H9 (cell line): ENCODE data around the gene PLPPR5. TPM values are rescaled to one million over a fixed set of nuclear protein-coding genes. Genes with fewer than 3 reads are reported as not detected.

Source experiments
- DNase-seq: peaks from one replicate; pipeline ENCODE4 v3.0.0-alpha.2; 2017
- H2AFZ ChIP-seq: one replicate; pipeline ENCODE4 v1.6.1; 2013; ENCODE audit warnings: mild to moderate bottlenecking, low read length, control low read depth, moderate library complexity
- H2AK5ac ChIP-seq: 2 replicates; pipeline ENCODE4 v1.6.1; 2013; ENCODE audit warnings: low read length, control low read depth, mixed read lengths; ENCODE audit not compliant: insufficient read length
- H2BK120ac ChIP-seq: one replicate; pipeline ENCODE4 v1.6.1; 2013; ENCODE audit warnings: low read depth, mild to moderate bottlenecking, low read length, control low read depth, inconsistent platforms; ENCODE audit not compliant: poor library complexity, severe bottlenecking
- H2BK12ac ChIP-seq: 2 replicates; pipeline ENCODE4 v1.6.1; 2013; ENCODE audit warnings: low read length, control low read depth, mixed read lengths, low read depth; ENCODE audit not compliant: insufficient read length
- H2BK15ac ChIP-seq: 2 replicates; pipeline ENCODE4 v1.6.1; 2013; ENCODE audit warnings: low read depth, low read length, control low read depth
- H2BK20ac ChIP-seq: one replicate; pipeline ENCODE4 v1.6.1; 2013; ENCODE audit warnings: low read depth, mild to moderate bottlenecking, low read length, control low read depth, inconsistent platforms; ENCODE audit not compliant: poor library complexity, severe bottlenecking
- H2BK5ac ChIP-seq: 2 replicates; pipeline ENCODE4 v1.6.1; 2013; ENCODE audit warnings: low read length, control low read depth, mixed read lengths; ENCODE audit not compliant: insufficient read length
- H3K14ac ChIP-seq: 2 replicates; pipeline ENCODE4 v1.6.1; 2013; ENCODE audit warnings: low read length, control low read depth; ENCODE audit not compliant: insufficient read depth
- H3K18ac ChIP-seq: 2 replicates; pipeline ENCODE4 v1.6.1; 2013; ENCODE audit warnings: low read depth, mild to moderate bottlenecking, mixed read lengths, low read length, control low read depth; ENCODE audit not compliant: insufficient read length
- H3K23ac ChIP-seq: 2 replicates; pipeline ENCODE4 v1.6.1; 2013; ENCODE audit warnings: low read length, control low read depth, mixed read lengths, low read depth; ENCODE audit not compliant: insufficient read length
- H3K23me2 ChIP-seq: 2 replicates; pipeline ENCODE4 v1.6.1; 2013; ENCODE audit warnings: low read depth, mild to moderate bottlenecking, mixed read lengths, low read length, control low read depth; ENCODE audit not compliant: insufficient read length, poor library complexity, severe bottlenecking
- H3K27ac ChIP-seq: 2 replicates; pipeline ENCODE4 v1.5.1; 2013; ENCODE audit warnings: low read length, control low read depth, mixed read lengths, low read depth; ENCODE audit not compliant: insufficient read length
- H3K27me3 ChIP-seq: 2 replicates; pipeline ENCODE4 v1.6.1; 2013; ENCODE audit warnings: low read length, control low read depth, inconsistent platforms; ENCODE audit not compliant: insufficient read depth
- H3K4ac ChIP-seq: 2 replicates; pipeline ENCODE4 v1.6.1; 2013; ENCODE audit warnings: low read depth, mild to moderate bottlenecking, control low read depth, inconsistent platforms, low read length, moderate library complexity
- H3K4me1 ChIP-seq: 2 replicates; pipeline ENCODE4 v1.6.1; 2013; ENCODE audit warnings: low read length, control low read depth, inconsistent platforms; ENCODE audit not compliant: insufficient read depth
- H3K4me2 ChIP-seq: 2 replicates; pipeline ENCODE4 v1.6.1; 2013; ENCODE audit warnings: low read length, control low read depth, mixed read lengths; ENCODE audit not compliant: insufficient read length, insufficient read depth
- H3K56ac ChIP-seq: 2 replicates; pipeline ENCODE4 v1.6.1; 2013; ENCODE audit warnings: low read depth, mild to moderate bottlenecking, mixed read lengths, low read length, control low read depth; ENCODE audit not compliant: insufficient read length
- H3K79me1 ChIP-seq: 2 replicates; pipeline ENCODE4 v1.6.1; 2013; ENCODE audit warnings: low read depth, mild to moderate bottlenecking, moderate library complexity, low read length, control low read depth, inconsistent platforms; ENCODE audit not compliant: insufficient read depth, poor library complexity, severe bottlenecking
- H3K79me2 ChIP-seq: 2 replicates; pipeline ENCODE4 v1.6.1; 2013; ENCODE audit warnings: low read length, control low read depth, inconsistent platforms; ENCODE audit not compliant: insufficient read depth
- H3K9ac ChIP-seq: 2 replicates; pipeline ENCODE4 v1.6.1; 2013; ENCODE audit warnings: low read length, control low read depth, mixed read lengths; ENCODE audit not compliant: insufficient read length; ENCODE audit errors: extremely low read depth
- H3K9me3 ChIP-seq: one replicate; pipeline ENCODE4 v1.6.1; 2013; ENCODE audit warnings: low read depth, low read length, inconsistent platforms; ENCODE audit not compliant: control insufficient read depth
- H3T11ph ChIP-seq: one replicate; pipeline ENCODE4 v1.6.1; 2013; ENCODE audit warnings: mild to moderate bottlenecking, low read length, control low read depth, inconsistent platforms
- H4K20me1 ChIP-seq: one replicate; pipeline ENCODE4 v1.6.1; 2013; ENCODE audit not compliant: control insufficient read depth, insufficient read length, insufficient read depth
- H4K5ac ChIP-seq: 2 replicates; pipeline ENCODE4 v1.6.1; 2013; ENCODE audit warnings: low read depth, mild to moderate bottlenecking, mixed read lengths, low read length, control low read depth; ENCODE audit not compliant: insufficient read length
- H4K8ac ChIP-seq: replicated peaks from 2 replicates; pipeline ENCODE4 v1.6.1; 2013; ENCODE audit warnings: low read length, control low read depth, mixed read lengths, low read depth; ENCODE audit not compliant: insufficient read length
- H4K91ac ChIP-seq: 2 replicates; pipeline ENCODE4 v1.6.1; 2013; ENCODE audit warnings: low read depth, mild to moderate bottlenecking, moderate library complexity, mixed read lengths, low read length, control low read depth; ENCODE audit not compliant: insufficient read length
- H3K27ac Mint-ChIP-seq, 3 experiments: 2 replicates in 2 of 3; 3 replicates in 1 of 3; pipeline ENCODE4 v1.8.0; 2020 to 2021; ENCODE audit warnings: mixed read lengths in 3 of 3, mild to moderate bottlenecking in 1 of 3, moderate library complexity in 1 of 3
- H3K27me3 Mint-ChIP-seq: 2 replicates; pipeline ENCODE4 v1.8.0; 2021; ENCODE audit warnings: low read depth, mild to moderate bottlenecking, moderate library complexity, mixed read lengths
- H3K36me3 Mint-ChIP-seq, 3 experiments: 2 replicates in 2 of 3; 3 replicates in 1 of 3; pipeline ENCODE4 v1.8.0; 2020 to 2021; ENCODE audit warnings: low read depth in 3 of 3, mixed read lengths in 3 of 3; ENCODE audit not compliant: insufficient read depth in 1 of 3
- H3K4me1 Mint-ChIP-seq, 2 experiments: 2 replicates each; pipeline ENCODE4 v1.8.0; 2020; ENCODE audit warnings: mixed read lengths in 2 of 2
- H3K4me3 Mint-ChIP-seq, 2 experiments: 2 replicates in 1 of 2; 3 replicates in 1 of 2; pipeline ENCODE4 v1.8.0; 2020 to 2021; ENCODE audit warnings: mild to moderate bottlenecking in 2 of 2, mixed read lengths in 2 of 2, moderate library complexity in 1 of 2
- H3K9me3 Mint-ChIP-seq, 2 experiments: 2 replicates in 1 of 2; 3 replicates in 1 of 2; pipeline ENCODE4 v1.8.0; 2020; ENCODE audit warnings: mild to moderate bottlenecking in 2 of 2, mixed read lengths in 2 of 2, moderate library complexity in 1 of 2
- CTCF ChIP-seq: fragments of 200-600 bp; sonication (generic); conservative IDR thresholded peaks from 3 replicates; pipeline ENCODE4 v1.8.0; 2021; ENCODE audit warnings: antibody characterized with exemption, mild to moderate bottlenecking
- WGBS: extraction: QIAGEN DNeasy Blood & Tissue Kit; methylation state at CpG from one replicate; pipeline ENCODE4 v1.1.7; 2013; ENCODE audit warnings: missing lambda C conversion rate, low lambda C conversion rate, mixed read lengths; ENCODE audit not compliant: insufficient read length; ENCODE audit errors: extremely low coverage; 5-methylcytosine and 5-hydroxymethylcytosine counted together
- total RNA-seq: library from RNA; stranded (reverse); gene quantifications from 2 replicates; pipeline ENCODE4 v1.2.1, GENCODE V29; 2021

PLPPR5 gene
- total RNA-seq, 1 experiment from 2014 or later = 1.4 TPM

GRCh38 chr1:98964198-98964597, 40.5 kb downstream of the PLPPR5 start:
- H2AFZ ChIP-seq = no peak overlapping the region
- no peak for TF ChIP-seq CTCF
- H3K79me2 ChIP-seq = no peaks in the 10 kb centered on the region
- H2AK5ac ChIP-seq = no peak overlapping the region
- no peak overlapping the region for H2BK15ac ChIP-seq
- H3K36me3 Mint-ChIP-seq = no peaks in the 10 kb centered on the region; a peak in 1 of 7 replicates
- H4K91ac ChIP-seq = no peak overlapping the region
- H2BK12ac ChIP-seq = no peak overlapping the region
- no peaks in the 10 kb centered on the region; the same call in 1 of the 2 replicates for H3K4me1 ChIP-seq
- H3K27ac Mint-ChIP-seq = no peak overlapping the region
- H3K56ac ChIP-seq = no peak overlapping the region
- H3K23me2 ChIP-seq = no peaks in the 10 kb centered on the region
- no peaks in the 10 kb centered on the region for H4K20me1 ChIP-seq
- H2BK20ac ChIP-seq = no peak overlapping the region
- no peak overlapping the region for H3T11ph ChIP-seq
- H2BK120ac ChIP-seq = no peak overlapping the region
- no peak overlapping the region for H3K23ac ChIP-seq
- no peak overlapping the region for H3K4me2 ChIP-seq
- H4K8ac ChIP-seq = no peak overlapping the region
- no peak overlapping the region for H4K5ac ChIP-seq
- H3K4ac ChIP-seq = no peak overlapping the region
- H2BK5ac ChIP-seq = no peak overlapping the region
- no peaks in the 10 kb centered on the region for H3K27me3 Mint-ChIP-seq
- no peak overlapping the region for H3K18ac ChIP-seq
- no CpG with 5 or more reads among the region's 4 CpGs for WGBS
- H3K9me3 ChIP-seq = no peaks in the 10 kb centered on the region
- no peaks in the 10 kb centered on the region for H3K27me3 ChIP-seq
- no peak overlapping the region for H3K9ac ChIP-seq
- no peak overlapping the region for H3K27ac ChIP-seq
- H3K4me3 Mint-ChIP-seq = no peak overlapping the region
- H3K79me1 ChIP-seq = no peaks in the 10 kb centered on the region
- peaks cover 29 to 36% of the 10 kb centered on the region in 2 experiments for H3K4me1 Mint-ChIP-seq
- 0 out of 2 replicates have a peak overlapping the region, but pooled peaks have one; percentile 29 for H3K14ac ChIP-seq
- DNase-seq = no peak
- no peaks in the 10 kb centered on the region for H3K9me3 Mint-ChIP-seq
